Thymus (tissue), 11 donors: ENCODE measurements around the gene B4GALT6. TPM values are rescaled to one million over a fixed set of nuclear protein-coding genes. Genes with fewer than 3 reads are reported as not detected.

Source experiments
- DNase-seq, 9 donors: peaks; one replicate each; pipeline ENCODE4 v3.0.0-alpha.2; 2013; ENCODE audit warnings: low spot score in 9 of 9, low read depth in 6 of 9, missing footprints in 1 of 9
- H3K27ac ChIP-seq, 2 donors: one replicate each; pipeline ENCODE4 v1.5.1; 2013; ENCODE audit warnings: control low read depth in 1 of 2, low read depth in 1 of 2, low read length in 1 of 2, mild to moderate bottlenecking in 1 of 2, moderate library complexity in 1 of 2
- H3K27me3 ChIP-seq, 2 donors: one replicate each; pipeline ENCODE4 v1.5.1; 2013; ENCODE audit warnings: low read length in 1 of 2; ENCODE audit not compliant: control insufficient read depth in 2 of 2, insufficient read depth in 1 of 2
- H3K36me3 ChIP-seq, 2 donors: one replicate each; pipeline ENCODE4 v1.5.1; 2013; ENCODE audit warnings: low read length in 1 of 2, mild to moderate bottlenecking in 1 of 2, moderate library complexity in 1 of 2; ENCODE audit not compliant: control insufficient read depth in 2 of 2, insufficient read depth in 2 of 2
- H3K4me1 ChIP-seq, 2 donors: one replicate each; pipeline ENCODE4 v1.5.1; 2013; ENCODE audit warnings: low read length in 2 of 2; ENCODE audit not compliant: control insufficient read depth in 2 of 2, insufficient read depth in 2 of 2
- H3K4me3 ChIP-seq, 2 donors: one replicate each; pipeline ENCODE4 v1.5.1; 2013; ENCODE audit warnings: low read length in 2 of 2, control low read depth in 1 of 2, mild to moderate bottlenecking in 1 of 2
- H3K9me3 ChIP-seq, 2 donors: one replicate each; pipeline ENCODE4 v1.5.1; 2013; ENCODE audit warnings: low read length in 1 of 2, mild to moderate bottlenecking in 1 of 2; ENCODE audit not compliant: control insufficient read depth in 2 of 2, insufficient read depth in 1 of 2
- WGBS: extraction: QIAGEN DNeasy Blood & Tissue Kit; methylation state at CpG from one replicate; pipeline ENCODE4 v1.1.7; 2013; 5-methylcytosine and 5-hydroxymethylcytosine counted together
- polyA plus RNA-seq: library from polyadenylated mRNA; stranded (reverse); fragments of 200-250 nt; gene quantifications from one replicate; pipeline ENCODE4 v1.2.3, GENCODE V29; 2013
- total RNA-seq: library from RNA; stranded (reverse); fragments of 120-200 nt; gene quantifications from one replicate; pipeline ENCODE4 v1.2.4, GENCODE V29; 2013
- donor health status: healthy.

The B4GALT6 gene
- total and polyA plus RNA-seq, 2 donors, result 6.6 to 9.5 TPM

DNA sequence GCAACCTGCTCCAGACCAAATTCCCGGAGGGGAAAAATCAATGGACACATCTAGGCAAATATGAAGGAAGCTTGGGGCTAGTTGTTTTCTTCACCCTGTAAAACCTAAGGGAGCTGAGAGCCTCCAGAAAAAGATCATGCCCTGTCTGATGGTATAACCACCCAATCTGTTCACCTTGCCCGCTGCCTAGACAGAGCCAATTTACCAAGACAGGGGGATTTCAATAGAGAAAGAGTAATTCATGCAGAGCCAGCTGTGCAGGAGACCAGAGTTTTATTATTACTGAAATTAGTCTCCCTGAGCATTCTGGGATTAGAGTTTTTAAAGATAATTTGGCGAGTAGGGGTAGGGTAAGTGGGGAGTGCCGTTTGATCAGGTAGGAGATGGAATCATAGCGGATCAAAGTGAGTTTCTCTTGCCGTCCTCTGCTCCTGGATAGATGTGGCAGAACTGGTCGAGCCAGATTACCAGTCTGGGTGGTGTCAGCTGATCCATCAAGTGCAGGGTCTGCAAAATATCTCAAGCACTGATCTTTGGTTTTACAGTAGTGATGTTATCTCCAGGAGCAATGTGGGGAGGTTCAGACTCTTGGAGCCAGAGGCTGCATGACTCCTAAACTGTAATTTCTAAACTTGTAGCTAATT lies 35.1 kb upstream of the B4GALT6 start:
- H3K4me1 ChIP-seq, result peaks cover 0 to 9% of the 10 kb centered on the region in 2 donors
- H3K27me3 ChIP-seq, result peaks cover 2 to 12% of the 10 kb centered on the region in 2 donors
- H3K9me3 ChIP-seq, result peaks cover 1 to 7% of the 10 kb centered on the region in 2 donors
- no peak overlapping the region for H3K27ac ChIP-seq
- DNase-seq, result no peak
- no peaks in the 10 kb centered on the region for H3K36me3 ChIP-seq
- H3K4me3 ChIP-seq, result no peak overlapping the region
- 96% methylated on average over 7 of the region's 7 CpGs for WGBS

DNA sequence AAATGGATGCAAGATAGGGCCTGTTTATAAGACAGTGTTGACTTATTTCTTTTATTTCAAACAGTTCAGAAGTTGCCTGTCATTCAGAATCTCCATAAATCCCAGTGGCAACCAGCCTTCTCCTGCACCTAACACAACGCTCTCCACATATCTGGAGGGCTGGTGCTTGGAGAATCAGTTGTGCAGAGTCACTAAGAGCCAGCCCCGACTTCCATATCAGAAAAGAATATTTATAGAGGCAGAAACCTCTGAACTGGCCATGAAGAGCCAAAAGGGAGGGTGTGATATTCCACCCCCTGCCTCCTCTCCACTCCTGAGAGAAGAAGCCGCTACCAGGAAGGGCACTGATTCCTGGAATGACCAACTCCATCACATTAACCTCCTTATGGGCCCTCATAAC lies 34.0 kb upstream of the B4GALT6 start:
- peaks cover 1 to 7% of the 10 kb centered on the region in 2 donors for H3K9me3 ChIP-seq
- DNase-seq, result no peak
- peaks cover 2% of the 10 kb centered on the region in 2 donors for H3K27me3 ChIP-seq
- no peaks in the 10 kb centered on the region for H3K4me1 ChIP-seq
- 96% methylated on average over 3 of the region's 3 CpGs for WGBS
- H3K27ac ChIP-seq, result no peak overlapping the region
- no peaks in the 10 kb centered on the region for H3K36me3 ChIP-seq
- H3K4me3 ChIP-seq, result no peak overlapping the region

DNA sequence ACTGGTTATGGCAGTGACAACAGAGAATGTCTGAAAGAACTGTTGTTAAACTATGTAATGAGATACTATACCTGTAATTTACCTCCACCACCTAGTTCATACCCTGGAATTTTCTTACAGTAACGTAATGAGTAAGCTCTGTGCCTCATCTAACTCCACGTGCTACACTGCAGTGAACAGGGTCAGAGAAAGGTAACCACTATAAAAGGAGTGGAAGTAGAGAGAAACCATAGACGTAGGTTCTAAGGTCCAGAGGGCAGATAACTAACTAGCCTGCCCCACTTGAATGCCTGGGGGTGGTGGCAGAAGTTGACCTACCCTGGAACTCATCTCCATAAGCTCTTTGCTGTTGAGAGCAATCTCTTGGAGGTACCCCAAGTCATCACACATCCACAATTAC lies 32.0 kb upstream of the B4GALT6 start:
- Histone ChIP-seq H3K36me3 (no peaks in the 10 kb centered on the region), H3K4me3 (no peak overlapping the region), H3K9me3 (peaks cover 1 to 7% of the 10 kb centered on the region in 2 donors), H3K27ac (no peak overlapping the region), H3K27me3 (no peaks in the 10 kb centered on the region), H3K4me1 (no peaks in the 10 kb centered on the region)
- no peak for DNase-seq
- WGBS, result 77% methylated on average over 3 of the region's 3 CpGs

DNA sequence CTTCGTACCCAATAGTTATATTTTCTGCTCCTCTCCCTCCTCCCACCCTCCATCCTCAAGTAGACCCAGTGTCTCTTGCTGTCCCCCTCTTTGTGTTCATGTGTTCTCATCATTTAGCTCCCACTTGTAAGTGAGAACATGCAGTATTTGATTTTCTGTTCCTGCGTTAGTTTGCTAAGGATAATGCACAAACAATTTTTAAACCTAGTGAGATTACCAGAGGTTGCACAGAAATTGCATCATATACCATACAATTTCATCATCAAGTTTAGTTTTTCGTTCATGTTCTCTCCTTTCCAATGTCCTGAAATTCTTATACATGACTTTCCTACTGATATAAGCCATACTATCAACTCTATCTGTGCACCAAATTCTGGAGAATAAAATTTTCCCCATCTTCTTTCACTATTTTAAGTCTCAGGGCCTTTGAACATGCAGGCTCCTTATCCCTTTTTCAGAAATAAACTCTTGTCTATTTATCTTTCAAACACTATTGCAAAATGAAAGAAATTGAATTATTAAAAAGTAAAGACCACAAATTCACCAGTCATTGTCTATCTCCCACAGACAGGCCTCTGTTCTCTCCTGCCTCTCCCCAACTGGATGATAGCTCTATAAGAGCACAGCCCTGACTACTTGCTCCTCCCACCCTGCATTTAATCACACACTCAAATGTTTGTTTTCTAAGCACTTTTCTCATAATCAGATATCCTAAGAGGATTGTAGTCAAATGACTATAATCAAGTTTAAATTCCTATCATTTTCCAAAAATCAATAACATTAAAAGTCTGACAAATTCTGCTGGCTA lies 27.2 kb upstream of the B4GALT6 start:
- H3K4me1 ChIP-seq, result no peaks in the 10 kb centered on the region
- no peak overlapping the region for H3K27ac ChIP-seq
- no peaks in the 10 kb centered on the region for H3K9me3 ChIP-seq
- no peak overlapping the region for H3K4me3 ChIP-seq
- WGBS, result 96% methylated on average over 3 of the region's 3 CpGs
- H3K36me3 ChIP-seq, result no peaks in the 10 kb centered on the region
- H3K27me3 ChIP-seq, result no peaks in the 10 kb centered on the region
- DNase-seq, result no peak

DNA sequence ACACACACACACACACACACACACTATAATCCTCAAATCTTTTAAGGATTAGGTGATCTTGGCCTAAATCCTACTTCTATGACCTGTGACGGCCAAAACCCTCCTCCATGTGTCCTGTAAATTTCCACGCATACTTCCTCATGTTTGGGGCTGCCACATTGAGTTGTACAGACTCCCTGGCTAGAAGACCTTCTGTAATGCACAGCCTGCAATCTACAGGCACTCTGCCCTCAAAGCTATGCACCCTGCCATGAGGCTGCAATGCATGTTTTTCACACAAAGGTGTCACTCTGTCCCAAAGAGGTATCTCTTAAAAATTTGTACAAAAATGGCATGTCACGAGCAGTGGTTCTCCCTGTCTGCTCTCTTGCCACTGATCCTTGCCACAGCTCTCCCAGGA lies 26.4 kb upstream of the B4GALT6 start:
- Histone ChIP-seq H3K27me3 (no peaks in the 10 kb centered on the region), H3K36me3 (no peaks in the 10 kb centered on the region), H3K4me3 (no peak overlapping the region), H3K27ac (no peak overlapping the region), H3K4me1 (no peaks in the 10 kb centered on the region), H3K9me3 (no peaks in the 10 kb centered on the region)
- DNase-seq, result no peak
- WGBS, result 76% methylated on average over 3 of the region's 3 CpGs

DNA sequence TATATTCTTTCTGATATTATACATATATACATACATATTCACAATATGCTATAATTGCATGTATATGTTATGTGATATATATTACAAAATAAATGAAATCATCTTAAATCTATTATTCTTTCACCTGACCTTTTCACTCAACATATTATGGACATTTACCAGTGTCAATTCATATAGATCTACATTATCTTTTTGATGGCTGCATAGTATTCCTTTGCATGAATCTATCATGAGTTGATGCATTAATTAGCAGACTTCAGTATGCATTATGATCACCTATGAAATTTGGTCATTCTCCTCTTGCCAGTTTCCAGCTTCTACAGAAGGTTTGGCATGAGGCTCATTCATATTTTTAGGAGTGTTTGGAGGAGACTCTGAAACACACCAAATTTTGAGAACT lies 23.4 kb upstream of the B4GALT6 start:
- Histone ChIP-seq H3K9me3 (no peaks in the 10 kb centered on the region), H3K27me3 (no peaks in the 10 kb centered on the region), H3K36me3 (no peaks in the 10 kb centered on the region), H3K27ac (no peak overlapping the region), H3K4me3 (no peak overlapping the region), H3K4me1 (no peaks in the 10 kb centered on the region)
- no peak for DNase-seq

DNA sequence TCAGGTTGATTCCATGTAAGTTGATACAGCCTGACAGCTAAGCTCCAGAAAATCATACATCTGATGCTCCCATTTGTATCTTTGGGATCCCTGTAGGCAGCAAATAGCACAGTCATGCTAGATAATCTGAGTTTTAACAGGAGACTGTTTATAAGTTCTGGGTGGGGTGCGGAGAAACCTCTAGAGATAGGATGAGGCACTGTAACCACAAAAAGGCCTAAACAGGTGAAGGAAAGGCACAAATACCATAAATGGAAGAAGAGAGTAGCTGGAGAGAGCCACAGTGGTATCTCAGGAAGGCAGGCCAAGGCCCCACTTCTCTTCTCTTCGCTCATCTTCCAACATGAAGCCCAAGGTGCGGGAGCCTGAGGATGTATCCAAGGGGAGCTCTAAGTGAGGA lies 18.1 kb upstream of the B4GALT6 start:
- Histone ChIP-seq H3K4me3 (no peak overlapping the region), H3K4me1 (peaks cover 0 to 5% of the 10 kb centered on the region in 2 donors), H3K27ac (no peak overlapping the region), H3K36me3 (no peaks in the 10 kb centered on the region), H3K9me3 (no peaks in the 10 kb centered on the region), H3K27me3 (no peaks in the 10 kb centered on the region)
- WGBS, result 81% methylated on average over 3 of the region's 3 CpGs
- peak in 2 of 9 donors; percentile 21 to 41 for DNase-seq

DNA sequence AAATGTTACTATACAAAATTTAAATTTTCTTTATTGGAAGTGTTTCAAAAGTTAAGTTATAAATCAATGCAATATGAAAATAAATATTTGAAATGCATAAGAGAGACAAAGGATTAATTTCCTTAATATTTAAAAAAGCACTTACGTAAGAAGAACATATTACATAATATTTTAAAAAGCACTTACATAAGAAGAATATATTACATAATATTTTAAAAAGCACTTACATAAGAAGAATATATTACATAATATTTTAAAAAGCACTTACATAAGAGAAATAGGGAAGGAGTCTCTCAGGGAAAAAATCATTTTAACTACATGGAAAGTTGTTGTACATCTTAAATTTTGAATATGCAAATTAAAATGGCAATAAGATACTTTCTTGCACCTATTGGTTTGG lies 17.4 kb upstream of the B4GALT6 start:
- no peaks in the 10 kb centered on the region for H3K36me3 ChIP-seq
- H3K9me3 ChIP-seq, result no peaks in the 10 kb centered on the region
- DNase-seq, result no peak
- no peak overlapping the region for H3K4me3 ChIP-seq
- peaks cover 0 to 5% of the 10 kb centered on the region in 2 donors for H3K4me1 ChIP-seq
- H3K27ac ChIP-seq, result no peak overlapping the region
- no peaks in the 10 kb centered on the region for H3K27me3 ChIP-seq
- 96% methylated on average over 1 of the region's 1 CpG for WGBS

DNA sequence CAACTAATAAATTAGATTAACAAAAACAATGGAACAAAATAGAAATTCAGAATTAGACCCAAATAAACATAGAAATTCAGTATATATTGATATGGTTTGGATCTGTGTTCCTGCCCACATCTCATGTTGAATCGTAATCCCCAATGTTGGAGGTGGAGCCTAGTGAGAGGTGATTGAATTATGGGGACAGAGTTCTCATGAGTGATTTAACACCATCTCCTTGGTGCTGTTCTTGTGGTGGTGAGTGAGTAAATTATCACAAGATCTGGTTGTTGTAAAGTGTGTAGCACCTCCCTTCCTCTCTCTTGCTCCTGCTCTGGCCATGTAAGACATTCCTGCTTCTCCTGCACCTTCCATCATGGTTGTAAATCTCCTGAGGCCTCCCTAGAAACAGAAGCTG lies 16.6 kb upstream of the B4GALT6 start:
- no peak for DNase-seq
- no peaks in the 10 kb centered on the region for H3K27me3 ChIP-seq
- 93% methylated on average over 1 of the region's 1 CpG for WGBS
- H3K4me1 ChIP-seq, result peaks cover 0 to 5% of the 10 kb centered on the region in 2 donors
- H3K4me3 ChIP-seq, result no peak overlapping the region
- no peaks in the 10 kb centered on the region for H3K9me3 ChIP-seq
- H3K36me3 ChIP-seq, result no peaks in the 10 kb centered on the region
- H3K27ac ChIP-seq, result no peak overlapping the region
